H1 (cell line): ENCODE measurements around the gene SPATS2L. TPM values are rescaled to one million over a fixed set of nuclear protein-coding genes. Genes with fewer than 3 reads are reported as not detected.

ENCODE experiments used
- CTCF ChIA-PET: fragments of 300-600 bp; sonication (Branson Sonifier 250); formaldehyde crosslinking; loops from one replicate; lab custom pipeline; 2021; ENCODE audit not compliant: partially characterized antibody; lab: Charles Lee
- POLR2A ChIA-PET: fragments of 300-600 bp; sonication (Branson Sonifier 250); formaldehyde crosslinking; loops from one replicate; lab custom pipeline; 2021; ENCODE audit warnings: inconsistent platforms; ENCODE audit not compliant: partially characterized antibody; lab: Charles Lee
- DNase-seq, 2 experiments: peaks; one replicate each; pipeline versions ENCODE4 v3.0.0 to v3.0.0-alpha.2; 2010 to 2022; ENCODE audit warnings: low spot score in 2 of 2, low read depth in 1 of 2, mixed read lengths in 1 of 2
- FAIRE-seq: peaks from 2 replicates; lab custom pipeline; 2011; peaks lifted over from hg19 to GRCh38; lab: Jason Lieb, UNC
- H2AFZ ChIP-seq: 2 replicates; pipeline ENCODE4 v1.8.1; 2012; ENCODE audit warnings: low read length, inconsistent platforms
- H2AK5ac ChIP-seq: 2 replicates; pipeline ENCODE4 v1.6.1; 2013; ENCODE audit warnings: low read depth, low read length
- H2BK120ac ChIP-seq: replicated peaks from 2 replicates; pipeline ENCODE3; 2013; ENCODE audit warnings: low read depth, low read length, inconsistent platforms
- H2BK12ac ChIP-seq: 2 replicates; pipeline ENCODE4 v1.6.1; 2013; ENCODE audit warnings: low read depth, low read length
- H2BK15ac ChIP-seq: 2 replicates; pipeline ENCODE4 v1.6.1; 2013; ENCODE audit warnings: low read length
- H2BK20ac ChIP-seq: 2 replicates; pipeline ENCODE4 v1.6.1; 2013; ENCODE audit warnings: low read length
- H2BK5ac ChIP-seq: 2 replicates; pipeline ENCODE4 v1.6.1; 2013; ENCODE audit warnings: low read depth, low read length
- H3K14ac ChIP-seq: 2 replicates; pipeline ENCODE4 v1.6.1; 2013; ENCODE audit warnings: inconsistent platforms; ENCODE audit not compliant: insufficient read length
- H3K18ac ChIP-seq: 2 replicates; pipeline ENCODE4 v1.6.1; 2013; ENCODE audit warnings: low read length; ENCODE audit errors: extremely low read depth
- H3K23ac ChIP-seq: 2 replicates; pipeline ENCODE4 v1.6.1; 2013; ENCODE audit warnings: inconsistent platforms; ENCODE audit not compliant: insufficient read length
- H3K23me2 ChIP-seq: 2 replicates; pipeline ENCODE4 v1.6.1; 2013; ENCODE audit warnings: low read depth, low read length
- H3K27ac ChIP-seq: 2 replicates; pipeline ENCODE4 v1.6.1; 2011; ENCODE audit warnings: low read depth, low read length, inconsistent platforms
- H3K27me3 ChIP-seq, 4 experiments: replicated peaks in 1 of 4; 1 replicate in 1 of 4; 2 replicates in 3 of 4; pipeline versions ENCODE4 v1.6.1 to v1.8.1; 2011 to 2013; ENCODE audit warnings: low read length in 3 of 4, mild to moderate bottlenecking in 3 of 4, inconsistent platforms in 2 of 4, mixed read lengths in 2 of 4, moderate library complexity in 1 of 4; ENCODE audit not compliant: control insufficient read depth in 3 of 4, insufficient read depth in 3 of 4; ENCODE audit errors: extremely low read depth in 1 of 4
- H3K36me3 ChIP-seq, 4 experiments: 2 replicates each; pipeline versions ENCODE4 v1.6.1 to v1.8.1; 2011 to 2013; ENCODE audit warnings: mild to moderate bottlenecking in 4 of 4, low read length in 3 of 4, moderate library complexity in 2 of 4, control low read depth in 1 of 4, inconsistent platforms in 1 of 4; ENCODE audit not compliant: insufficient read depth in 4 of 4, control insufficient read depth in 2 of 4
- H3K4ac ChIP-seq: replicated peaks from 2 replicates; pipeline ENCODE3; 2013; ENCODE audit warnings: low read length, low read depth, mixed read lengths, inconsistent platforms; ENCODE audit not compliant: insufficient read length
- H3K4me1 ChIP-seq, 4 experiments: replicated peaks in 1 of 4; 1 replicate in 1 of 4; 2 replicates in 3 of 4; pipeline versions ENCODE4 v1.6.1 to v1.8.1; 2011 to 2013; ENCODE audit warnings: low read length in 3 of 4, inconsistent platforms in 2 of 4, mixed read lengths in 1 of 4; ENCODE audit not compliant: insufficient read depth in 4 of 4, control insufficient read depth in 3 of 4
- H3K4me2 ChIP-seq, 2 experiments: 2 replicates each; pipeline versions ENCODE4 v1.6.1 to v1.8.1; 2011 to 2013; ENCODE audit warnings: low read depth in 2 of 2, low read length in 2 of 2, control low read depth in 1 of 2, inconsistent platforms in 1 of 2, mild to moderate bottlenecking in 1 of 2; ENCODE audit not compliant: insufficient read depth in 1 of 2
- H3K4me3 ChIP-seq, 4 experiments: fragments of 200-600, 300-600 bp in 1 of 4; sonication (generic), shearing (Covaris generic), sonication (Bioruptor Twin) in 1 of 4; 2 replicates each; pipeline versions ENCODE4 v1.5.1 to v1.8.1; 2011 to 2016; ENCODE audit warnings: low read length in 4 of 4, low read depth in 3 of 4, control low read depth in 2 of 4, inconsistent platforms in 2 of 4, mild to moderate bottlenecking in 2 of 4, mixed read lengths in 1 of 4, moderate library complexity in 1 of 4; ENCODE audit not compliant: insufficient read depth in 2 of 4; ENCODE audit errors: extremely low read depth in 1 of 4
- H3K56ac ChIP-seq: replicated peaks from 2 replicates; pipeline ENCODE3; 2013; ENCODE audit warnings: low read depth, mild to moderate bottlenecking, mixed read lengths, low read length, inconsistent platforms; ENCODE audit not compliant: insufficient read length
- H3K79me1 ChIP-seq: 2 replicates; pipeline ENCODE4 v1.6.1; 2013; ENCODE audit warnings: low read depth, low read length, control low read depth
- H3K79me2 ChIP-seq, 2 experiments: 2 replicates each; pipeline versions ENCODE4 v1.6.1 to v1.8.1; 2012 to 2013; ENCODE audit warnings: low read length in 2 of 2, mild to moderate bottlenecking in 2 of 2, inconsistent platforms in 1 of 2; ENCODE audit not compliant: insufficient read depth in 2 of 2, control insufficient read depth in 1 of 2
- H3K9ac ChIP-seq, 4 experiments: replicated peaks in 1 of 4; 1 replicate in 1 of 4; 2 replicates in 3 of 4; pipeline versions ENCODE4 v1.6.1 to v1.8.1; 2011 to 2013; ENCODE audit warnings: low read depth in 3 of 4, low read length in 3 of 4, control low read depth in 2 of 4, mild to moderate bottlenecking in 2 of 4, moderate library complexity in 2 of 4, inconsistent platforms in 1 of 4; ENCODE audit errors: extremely low read depth in 1 of 4
- H3K9me3 ChIP-seq, 2 experiments: 2 replicates each; pipeline versions ENCODE4 v1.6.1 to v1.8.1; 2012 to 2013; ENCODE audit warnings: mild to moderate bottlenecking in 2 of 2, moderate library complexity in 2 of 2, control low read depth in 1 of 2, inconsistent platforms in 1 of 2, low read depth in 1 of 2, low read length in 1 of 2, mixed read lengths in 1 of 2; ENCODE audit not compliant: insufficient read depth in 2 of 2
- H4K20me1 ChIP-seq, 2 experiments: replicated peaks in 1 of 2; 2 replicates each; pipeline versions ENCODE3 to v1.8.1; 2011 to 2013; ENCODE audit warnings: inconsistent platforms in 2 of 2, low read length in 2 of 2, mild to moderate bottlenecking in 1 of 2; ENCODE audit not compliant: insufficient read depth in 2 of 2, control insufficient read depth in 1 of 2
- H4K5ac ChIP-seq: 2 replicates; pipeline ENCODE4 v1.6.1; 2013; ENCODE audit warnings: low read length, low read depth, mixed read lengths, inconsistent platforms; ENCODE audit not compliant: insufficient read length
- H4K8ac ChIP-seq: 2 replicates; pipeline ENCODE4 v1.8.0; 2013; ENCODE audit warnings: mild to moderate bottlenecking, moderate library complexity, low read length, inconsistent platforms; ENCODE audit not compliant: insufficient read depth; ENCODE audit errors: extremely low read depth
- H4K91ac ChIP-seq: replicated peaks from 2 replicates; pipeline ENCODE3; 2013; ENCODE audit warnings: low read length, mixed read lengths, inconsistent platforms; ENCODE audit not compliant: insufficient read length
- BCL11A ChIP-seq, 2 experiments: IDR thresholded peaks; one replicate each; pipeline ENCODE4 v1.6.1; 2011; ENCODE audit warnings: low read depth in 2 of 2, low read length in 2 of 2, mild to moderate bottlenecking in 2 of 2
- CBX8 ChIP-seq: fragments of 300-800, 300-1000 bp; sonication (generic); IDR thresholded peaks from 2 replicates; pipeline ENCODE4 v1.7.1; 2016; ENCODE audit warnings: low read depth, low read length, borderline replicate concordance
- CREB1 ChIP-seq: IDR thresholded peaks from 2 replicates; pipeline ENCODE4 v1.6.1; 2012; ENCODE audit warnings: inconsistent platforms
- CTBP2 ChIP-seq: IDR thresholded peaks from 2 replicates; pipeline ENCODE4 v1.7.0; 2011; ENCODE audit warnings: borderline replicate concordance, mild to moderate bottlenecking, moderate library complexity, mixed read lengths, low read length; ENCODE audit not compliant: insufficient read depth, insufficient read length
- EGR1 ChIP-seq: IDR thresholded peaks from 2 replicates; pipeline ENCODE4 v1.6.1; 2011; ENCODE audit warnings: low read depth, low read length, borderline replicate concordance
- EZH2 ChIP-seq: fragments of 200-600 bp; sonication (generic); IDR thresholded peaks from 2 replicates; pipeline ENCODE4 v1.7.1; 2012; ENCODE audit warnings: low read depth, mild to moderate bottlenecking, moderate library complexity, low read length, inconsistent platforms; ENCODE audit not compliant: severe bottlenecking
- HDAC2 ChIP-seq, 2 experiments: fragments of 300-600 bp in 1 of 2; sonication (generic) in 1 of 2; IDR thresholded peaks; 2 replicates each; pipeline ENCODE4 v1.6.1; 2011 to 2012; ENCODE audit warnings: low read depth in 2 of 2, low read length in 2 of 2, mild to moderate bottlenecking in 2 of 2, moderate library complexity in 2 of 2, borderline replicate concordance in 1 of 2, inconsistent platforms in 1 of 2
- JUN ChIP-seq: IDR thresholded peaks from 2 replicates; pipeline ENCODE4 v1.6.1; 2011; ENCODE audit warnings: low read depth, mild to moderate bottlenecking, improper control_type of control experiment, low read length
- KDM5A ChIP-seq: fragments of 200-600 bp; IDR thresholded peaks from 2 replicates; pipeline ENCODE4 v1.7.1; 2012; ENCODE audit warnings: mild to moderate bottlenecking, low read length, inconsistent platforms, mixed read lengths
- NRF1 ChIP-seq: IDR thresholded peaks from 2 replicates; pipeline ENCODE4 v1.6.1; 2011; ENCODE audit warnings: mild to moderate bottlenecking, low read depth, low read length, improper control_type of control experiment
- POLR2A ChIP-seq, 2 experiments: IDR thresholded peaks; 1 replicate in 1 of 2; 2 replicates in 1 of 2; pipeline ENCODE4 v1.6.1; 2011; ENCODE audit warnings: low read depth in 2 of 2, low read length in 2 of 2, mild to moderate bottlenecking in 2 of 2; ENCODE audit errors: control extremely low read depth in 1 of 2
- RBBP5 ChIP-seq: IDR thresholded peaks from 2 replicates; pipeline ENCODE4 v1.7.1; 2012; ENCODE audit warnings: low read depth, mild to moderate bottlenecking, inconsistent platforms, low read length, moderate library complexity, borderline replicate concordance
- SP1 ChIP-seq: IDR thresholded peaks from 2 replicates; pipeline ENCODE4 v1.6.1; 2011; ENCODE audit warnings: low read depth, low read length
- TAF7 ChIP-seq: optimal IDR thresholded peaks from 2 replicates; pipeline ENCODE3; 2011; ENCODE audit warnings: low read depth, mild to moderate bottlenecking, inconsistent platforms, low read length, moderate library complexity, borderline replicate concordance
- TCF12 ChIP-seq: IDR thresholded peaks from 2 replicates; pipeline ENCODE4 v1.6.1; 2011; ENCODE audit warnings: low read depth, mild to moderate bottlenecking, low read length
- WGBS, 2 experiments: shearing (Covaris generic) in 1 of 2; methylation state at CpG; one replicate each; pipeline versions ENCODE4 v1.1.6 to v1.1.7; 2013 to 2015; ENCODE audit warnings: low lambda C conversion rate in 2 of 2, mixed read lengths in 2 of 2, inconsistent platforms in 1 of 2, low coverage in 1 of 2, missing lambda C conversion rate in 1 of 2; ENCODE audit not compliant: insufficient replicate concordance in 2 of 2, insufficient coverage in 1 of 2, insufficient read length in 1 of 2; ENCODE audit errors: extremely low coverage in 1 of 2, missing lambda C conversion rate in 1 of 2; 5-methylcytosine and 5-hydroxymethylcytosine counted together
- polyA plus RNA-seq, 7 experiments: library from polyadenylated mRNA; depleted of rRNA in 3 of 7; stranded (reverse) in 5 of 7; unstranded in 2 of 7; fragments of >200 nt in 5 of 7; fragments of 200-250 nt in 2 of 7; gene quantifications; 1 replicate in 5 of 7; 2 replicates in 1 of 7; 4 replicates in 1 of 7; pipeline versions ENCODE4 v1.2.1 to v1.2.3, GENCODE V29; 2011 to 2013; ENCODE audit warnings: missing spikeins in 2 of 7, mixed read lengths in 2 of 7
- total RNA-seq: library from RNA; stranded (reverse); fragmentation: NEBNext Ultra II Directional; extraction: Animal tissue kit (Norgen Biotek cat#: 25700); gene quantifications from 2 replicates; pipeline ENCODE4 v1.2.1, GENCODE V29; 2021

SPATS2L gene
- total and polyA plus RNA-seq, 2 of the 8 experiments (the other 6 are each of a cell fraction or from before 2014, with no cell fraction given) = 67.3 to 189 TPM

DNA sequence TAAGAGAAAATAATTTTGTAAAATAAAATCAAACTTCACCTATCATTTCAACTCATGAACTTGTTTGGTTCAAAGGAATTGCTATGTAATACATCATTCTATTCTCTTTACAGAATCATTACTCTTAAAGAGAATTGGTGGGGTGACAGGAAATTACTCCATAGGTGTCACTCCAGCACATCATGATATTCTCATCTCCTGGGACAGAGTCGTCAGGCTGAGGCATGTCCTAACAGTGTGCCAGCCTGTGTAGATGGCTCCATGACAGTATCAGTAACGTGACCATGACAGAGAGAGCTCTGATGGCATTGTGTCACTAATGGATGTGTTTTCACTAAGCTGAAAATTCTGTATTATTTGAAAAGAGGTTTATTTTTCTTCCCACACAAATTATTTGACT, 13.9 kb downstream of the SPATS2L start:
- peaks cover 28 to 100% of the 10 kb centered on the region in 2 experiments for H3K79me2 ChIP-seq
- no peak overlapping the region for H4K5ac ChIP-seq
- H3K9me3 ChIP-seq = no peaks in the 10 kb centered on the region
- no peak overlapping the region for H3K4me3 ChIP-seq
- DNase-seq (no peak), FAIRE-seq (no peak)
- no peak overlapping the region for H3K27ac ChIP-seq
- H2BK15ac ChIP-seq = no peak overlapping the region
- H2BK5ac ChIP-seq = no peak overlapping the region
- H3K4me1 ChIP-seq = peaks cover 2 to 46% (median 38%) of the 10 kb centered on the region in 4 experiments
- H3K23ac ChIP-seq = no peak overlapping the region
- no peaks in the 10 kb centered on the region for H3K23me2 ChIP-seq
- POLR2A ChIA-PET = interaction anchor here (1.2 to 2.1 kb wide), 3 partner anchors 8 to 14 kb away, joined by 3 to 15 read pairs (median 4); partner anchors contain the start of gene SPATS2L
- H3K18ac ChIP-seq = no peak overlapping the region
- H3K14ac ChIP-seq = no peak overlapping the region
- whole genome bisulfite sequencing, 2 experiments = 69% methylated on average over 2 of the region's 2 CpGs; no CpG with 5 or more reads in 1 of the 2 experiments
- CTCF ChIA-PET = interaction anchor here (0.8 to 1.9 kb wide), 5 partner anchors 9 to 266 kb away, joined by 3 to 6 read pairs (median 3); no protein-coding TSS in a partner anchor
- no peak overlapping the region for H4K91ac ChIP-seq
- H2AFZ ChIP-seq = no peak overlapping the region
- no peaks in the 10 kb centered on the region for H3K27me3 ChIP-seq
- H2BK120ac ChIP-seq = no peak overlapping the region
- H3K4me2 ChIP-seq = no peak overlapping the region
- no peak overlapping the region for H2BK20ac ChIP-seq
- no peak overlapping the region for H4K8ac ChIP-seq
- peaks cover 0 to 2% (median 0%) of the 10 kb centered on the region in 4 experiments; a peak in 1 of 8 replicates for H3K36me3 ChIP-seq
- H3K4ac ChIP-seq = no peak overlapping the region
- H3K56ac ChIP-seq = no peak overlapping the region
- H2AK5ac ChIP-seq = no peak overlapping the region
- H2BK12ac ChIP-seq = peak overlapping the region; percentile 1; the same call in 1 of the 2 replicates
- H4K20me1 ChIP-seq = peaks cover 0 to 4% of the 10 kb centered on the region in 2 experiments
- H3K9ac ChIP-seq = no peak overlapping the region
- H3K79me1 ChIP-seq = peaks cover 4% of the 10 kb centered on the region; the same call in 1 of the 2 replicates
- TF ChIP-seq KDM5A (no peak), EGR1 (no peak), NRF1 (no peak), BCL11A (IDR thresholded peaks at IDR 0.05; ENCODE audit: low read depth in 2 of 2, low read length in 2 of 2) (no peak), CREB1 (no peak), POLR2A (IDR thresholded peaks at IDR 0.05; ENCODE audit: control extremely low read depth in 1 of 2, low read depth in 2 of 2, low read length in 2 of 2) (no peak), CTBP2 (no peak), EZH2 (no peak), CBX8 (no peak), HDAC2 (IDR thresholded peaks at IDR 0.05; ENCODE audit: borderline replicate concordance in 1 of 2, low read depth in 2 of 2, low read length in 2 of 2) (no peak), JUN (no peak), TCF12 (no peak), RBBP5 (no peak), SP1 (no peak), TAF7 (no peak)
